ENCODE measurements around the gene STMN3.

The STMN3 gene

DNA sequence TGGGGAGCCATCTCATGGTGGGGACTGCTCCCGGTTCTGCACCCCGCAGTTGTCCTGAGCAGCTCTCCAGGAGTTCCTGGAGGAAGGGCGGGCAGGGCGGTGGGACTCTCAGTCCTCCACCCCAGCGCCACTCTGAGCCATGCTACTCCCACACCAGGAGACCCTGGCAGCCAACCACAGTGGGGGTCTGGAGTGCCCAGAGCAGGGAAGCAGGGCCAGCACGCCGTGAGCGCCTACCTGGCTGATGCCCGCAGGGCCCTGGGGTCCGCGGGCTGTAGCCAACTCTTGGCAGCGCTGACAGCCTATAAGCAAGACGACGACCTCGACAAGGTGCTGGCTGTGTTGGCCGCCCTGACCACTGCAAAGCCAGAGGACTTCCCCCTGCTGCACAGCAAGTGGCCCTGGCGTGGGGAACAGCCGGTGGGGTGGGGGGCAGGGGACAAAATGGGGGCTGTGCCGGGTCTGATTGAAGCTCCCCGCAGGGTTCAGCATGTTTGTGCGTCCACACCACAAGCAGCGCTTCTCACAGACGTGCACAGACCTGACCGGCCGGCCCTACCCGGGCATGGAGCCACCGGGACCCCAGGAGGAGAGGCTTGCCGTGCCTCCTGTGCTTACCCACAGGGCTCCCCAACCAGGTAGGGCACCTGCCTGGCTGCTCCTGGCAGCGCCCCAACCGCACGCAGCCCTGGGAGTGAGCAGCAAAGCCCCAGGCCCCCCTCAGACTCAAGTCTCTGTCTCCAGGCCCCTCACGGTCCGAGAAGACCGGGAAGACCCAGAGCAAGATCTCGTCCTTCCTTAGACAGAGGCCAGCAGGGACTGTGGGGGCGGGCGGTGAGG is 41.6 kb upstream of the STMN3 start:
- Histone ChIP-seq H3K27me3 (ENCODE audit: insufficient read depth, low read length) (no peaks in the 10 kb centered on the region; the same call in 1 of the 2 replicates), H3K27ac (ENCODE audit: low read depth, low read length, poor library complexity, severe bottlenecking) (no peak overlapping the region), H3K4me1 (ENCODE audit: insufficient read depth, low read length, severe bottlenecking) (no peaks in the 10 kb centered on the region), H3K9me2 (ENCODE audit: low read depth, low read length) (no peaks in the 10 kb centered on the region), H3K9ac (ENCODE audit: low read length) (no peak overlapping the region), H4K20me1 (ENCODE audit: insufficient read depth, low read length) (no peaks in the 10 kb centered on the region), H3K36me3 (ENCODE audit: insufficient read depth, low read length) (no peaks in the 10 kb centered on the region; the same call in 1 of the 2 replicates), H3K9me3 (ENCODE audit: low read length) (no peaks in the 10 kb centered on the region), H3K4me2 (ENCODE audit: low read length) (no peak overlapping the region), H3K79me2 (ENCODE audit: insufficient read depth, low read length) (no peaks in the 10 kb centered on the region), H2AFZ (ENCODE audit: low read length) (no peak overlapping the region), H3K4me3 (ENCODE audit: low read depth, low read length, poor library complexity, severe bottlenecking) (no peak overlapping the region), H3F3A (ENCODE audit: insufficient read depth, low read length) (no peaks in the 10 kb centered on the region)
- TF ChIP-seq, protein P1, sequence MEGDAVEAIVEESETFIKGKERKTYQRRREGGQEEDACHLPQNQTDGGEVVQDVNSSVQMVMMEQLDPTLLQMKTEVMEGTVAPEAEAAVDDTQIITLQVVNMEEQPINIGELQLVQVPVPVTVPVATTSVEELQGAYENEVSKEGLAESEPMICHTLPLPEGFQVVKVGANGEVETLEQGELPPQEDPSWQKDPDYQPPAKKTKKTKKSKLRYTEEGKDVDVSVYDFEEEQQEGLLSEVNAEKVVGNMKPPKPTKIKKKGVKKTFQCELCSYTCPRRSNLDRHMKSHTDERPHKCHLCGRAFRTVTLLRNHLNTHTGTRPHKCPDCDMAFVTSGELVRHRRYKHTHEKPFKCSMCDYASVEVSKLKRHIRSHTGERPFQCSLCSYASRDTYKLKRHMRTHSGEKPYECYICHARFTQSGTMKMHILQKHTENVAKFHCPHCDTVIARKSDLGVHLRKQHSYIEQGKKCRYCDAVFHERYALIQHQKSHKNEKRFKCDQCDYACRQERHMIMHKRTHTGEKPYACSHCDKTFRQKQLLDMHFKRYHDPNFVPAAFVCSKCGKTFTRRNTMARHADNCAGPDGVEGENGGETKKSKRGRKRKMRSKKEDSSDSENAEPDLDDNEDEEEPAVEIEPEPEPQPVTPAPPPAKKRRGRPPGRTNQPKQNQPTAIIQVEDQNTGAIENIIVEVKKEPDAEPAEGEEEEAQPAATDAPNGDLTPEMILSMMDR (IDR thresholded peaks at IDR 0.05; ENCODE audit: low read length), result no peak
- no peak for TF ChIP-seq EZH2 (IDR thresholded peaks at IDR 0.05; ENCODE audit: borderline replicate concordance, low read length)

DNA sequence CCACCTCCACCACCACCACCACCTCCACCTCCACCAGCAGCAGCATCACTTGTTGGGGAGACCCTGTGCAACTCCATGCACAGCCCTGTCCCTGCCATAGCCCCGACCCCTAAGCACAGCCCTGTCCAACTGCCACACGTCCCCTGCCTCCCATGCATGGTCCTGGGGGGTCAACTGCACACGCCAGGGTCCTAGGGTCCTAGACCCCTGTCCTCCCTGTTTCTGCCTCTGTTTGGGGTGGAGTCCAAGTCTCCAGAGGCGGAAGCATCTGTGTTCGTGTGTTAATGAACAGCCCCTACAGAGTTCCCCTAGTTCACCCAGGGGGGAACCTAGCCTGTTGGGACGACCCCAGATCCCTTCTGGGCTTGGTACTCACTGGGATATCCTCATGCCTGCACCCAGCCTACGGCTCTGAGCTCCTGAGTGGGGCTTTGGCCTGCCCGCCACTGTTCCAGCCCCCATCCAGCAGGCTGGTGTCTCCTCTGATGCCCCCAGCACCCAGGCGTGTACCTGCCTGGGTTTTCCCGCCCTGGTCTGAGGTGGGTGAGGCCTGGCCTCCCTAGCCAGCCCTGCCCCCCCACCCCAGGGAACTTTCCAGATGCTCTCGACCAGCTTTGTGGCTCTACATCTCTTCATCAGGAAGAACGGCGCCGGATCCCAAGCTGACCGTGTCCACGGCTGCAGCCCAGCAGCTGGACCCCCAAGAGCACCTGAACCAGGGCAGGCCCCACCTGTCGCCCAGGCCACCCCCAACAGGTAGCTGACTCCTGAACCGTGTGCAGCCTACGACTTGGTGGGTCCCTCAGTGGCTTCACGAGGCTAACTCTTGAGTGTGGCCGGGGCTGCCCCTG is 40.7 kb upstream of the STMN3 start:
- H3K79me2 ChIP-seq (ENCODE audit: insufficient read depth, low read length), result no peaks in the 10 kb centered on the region
- H3K27me3 ChIP-seq (ENCODE audit: insufficient read depth, low read length), result no peaks in the 10 kb centered on the region; the same call in 1 of the 2 replicates
- H3K9me3 ChIP-seq (ENCODE audit: low read length), result no peaks in the 10 kb centered on the region
- TF ChIP-seq, protein P1 (IDR thresholded peaks at IDR 0.05; ENCODE audit: low read length), result no peak
- no peak for TF ChIP-seq EZH2 (IDR thresholded peaks at IDR 0.05; ENCODE audit: borderline replicate concordance, low read length)
- H3K36me3 ChIP-seq (ENCODE audit: insufficient read depth, low read length), result no peaks in the 10 kb centered on the region; the same call in 1 of the 2 replicates
- no peaks in the 10 kb centered on the region for H3K4me1 ChIP-seq (ENCODE audit: insufficient read depth, low read length, severe bottlenecking)
- H3K27ac ChIP-seq (ENCODE audit: low read depth, low read length, poor library complexity, severe bottlenecking), result no peak overlapping the region
- no peak overlapping the region for H3K4me3 ChIP-seq (ENCODE audit: low read depth, low read length, poor library complexity, severe bottlenecking)
- H3F3A ChIP-seq (ENCODE audit: insufficient read depth, low read length), result no peaks in the 10 kb centered on the region
- H3K4me2 ChIP-seq (ENCODE audit: low read length), result no peak overlapping the region
- H4K20me1 ChIP-seq (ENCODE audit: insufficient read depth, low read length), result no peaks in the 10 kb centered on the region
- no peaks in the 10 kb centered on the region for H3K9me2 ChIP-seq (ENCODE audit: low read depth, low read length)
- H2AFZ ChIP-seq (ENCODE audit: low read length), result no peak overlapping the region
- H3K9ac ChIP-seq (ENCODE audit: low read length), result no peak overlapping the region

DNA sequence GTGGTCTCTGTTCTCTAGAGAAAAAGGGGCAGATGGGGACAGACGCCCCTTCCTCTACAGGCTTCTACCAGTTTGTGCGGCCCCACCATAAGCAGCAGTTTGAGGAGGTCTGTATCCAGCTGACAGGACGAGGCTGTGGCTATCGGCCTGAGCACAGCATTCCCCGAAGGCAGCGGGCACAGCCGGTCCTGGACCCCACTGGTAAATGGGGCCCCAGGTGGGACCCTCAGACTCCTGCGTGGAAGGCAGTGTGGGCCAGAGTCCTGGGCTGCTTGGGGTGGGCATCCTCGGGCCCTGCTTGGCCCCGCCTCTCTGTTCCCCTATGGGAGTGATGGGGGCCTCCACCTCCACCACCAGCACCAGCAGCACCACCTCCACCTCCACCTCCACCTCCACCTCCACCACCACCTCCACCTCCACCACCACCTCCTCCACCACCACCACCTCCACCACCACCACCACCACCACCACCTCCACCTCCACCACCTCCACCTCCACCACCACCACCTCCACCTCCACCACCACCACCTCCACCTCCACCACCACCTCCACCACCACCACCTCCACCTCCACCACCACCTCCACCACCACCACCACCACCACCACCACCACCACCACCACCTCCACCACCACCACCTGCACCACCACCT is 40.0 kb upstream of the STMN3 start:
- H3K27ac ChIP-seq (ENCODE audit: low read depth, low read length, poor library complexity, severe bottlenecking), result no peak overlapping the region
- H3K9me2 ChIP-seq (ENCODE audit: low read depth, low read length), result no peaks in the 10 kb centered on the region
- TF ChIP-seq, protein P1 (IDR thresholded peaks at IDR 0.05; ENCODE audit: low read length), result no peak
- TF ChIP-seq EZH2 (IDR thresholded peaks at IDR 0.05; ENCODE audit: borderline replicate concordance, low read length), result no peak
- no peaks in the 10 kb centered on the region for H3F3A ChIP-seq (ENCODE audit: insufficient read depth, low read length)
- no peaks in the 10 kb centered on the region for H3K9me3 ChIP-seq (ENCODE audit: low read length)
- no peak overlapping the region for H3K4me3 ChIP-seq (ENCODE audit: low read depth, low read length, poor library complexity, severe bottlenecking)
- H3K4me1 ChIP-seq (ENCODE audit: insufficient read depth, low read length, severe bottlenecking), result no peaks in the 10 kb centered on the region
- H3K4me2 ChIP-seq (ENCODE audit: low read length), result no peak overlapping the region
- no peaks in the 10 kb centered on the region; the same call in 1 of the 2 replicates for H3K27me3 ChIP-seq (ENCODE audit: insufficient read depth, low read length)
- H2AFZ ChIP-seq (ENCODE audit: low read length), result no peak overlapping the region
- H3K9ac ChIP-seq (ENCODE audit: low read length), result no peak overlapping the region
- no peaks in the 10 kb centered on the region for H4K20me1 ChIP-seq (ENCODE audit: insufficient read depth, low read length)
- no peaks in the 10 kb centered on the region for H3K79me2 ChIP-seq (ENCODE audit: insufficient read depth, low read length)
- H3K36me3 ChIP-seq (ENCODE audit: insufficient read depth, low read length), result no peaks in the 10 kb centered on the region; the same call in 1 of the 2 replicates
